Liver (tissue), 9 donors: ENCODE measurements around the gene SPRR4. TPM values are rescaled to one million over a fixed set of nuclear protein-coding genes. Genes with fewer than 3 reads are reported as not detected.

ENCODE experiments used
- DNase-seq: peaks from one replicate; pipeline ENCODE4 v3.0.0-alpha.2; 2017; ENCODE audit warnings: low spot score
- H3K27ac ChIP-seq, 2 donors: one replicate each; pipeline ENCODE4 v1.7.0; 2013; ENCODE audit warnings: inconsistent platforms in 2 of 2, low read length in 2 of 2, control low read depth in 1 of 2, low read depth in 1 of 2, mild to moderate bottlenecking in 1 of 2
- H3K27me3 ChIP-seq, 4 donors: one replicate each; pipeline versions ENCODE4 v1.6.1 to v1.7.0; 2013; ENCODE audit warnings: low read length in 3 of 4, inconsistent platforms in 1 of 4, mild to moderate bottlenecking in 1 of 4, moderate library complexity in 1 of 4; ENCODE audit not compliant: control insufficient read depth in 4 of 4, insufficient read depth in 4 of 4
- H3K36me3 ChIP-seq, 4 donors: one replicate each; pipeline versions ENCODE4 v1.6.1 to v1.7.0; 2013; ENCODE audit warnings: low read length in 3 of 4, mild to moderate bottlenecking in 3 of 4, low read depth in 1 of 4, moderate library complexity in 1 of 4; ENCODE audit not compliant: control insufficient read depth in 4 of 4, insufficient read depth in 3 of 4
- H3K4me1 ChIP-seq, 4 donors: one replicate each; pipeline versions ENCODE4 v1.6.1 to v1.7.0; 2013; ENCODE audit warnings: low read length in 3 of 4, mild to moderate bottlenecking in 3 of 4, moderate library complexity in 1 of 4; ENCODE audit not compliant: control insufficient read depth in 4 of 4, insufficient read depth in 4 of 4
- H3K4me3 ChIP-seq, 3 donors: one replicate each; pipeline versions ENCODE4 v1.6.1 to v1.7.0; 2013; ENCODE audit warnings: low read length in 3 of 3, control low read depth in 1 of 3, low read depth in 1 of 3, mild to moderate bottlenecking in 1 of 3
- H3K9ac ChIP-seq, 2 donors: one replicate each; pipeline ENCODE4 v1.7.0; 2013; ENCODE audit warnings: low read length in 2 of 2, mild to moderate bottlenecking in 2 of 2, moderate library complexity in 2 of 2, control low read depth in 1 of 2, low read depth in 1 of 2
- H3K9me3 ChIP-seq, 4 donors: one replicate each; pipeline versions ENCODE4 v1.6.1 to v1.7.0; 2013; ENCODE audit warnings: low read length in 3 of 4; ENCODE audit not compliant: control insufficient read depth in 4 of 4
- EGR1 ChIP-seq, 2 donors: IDR thresholded peaks; 2 replicates each; pipeline ENCODE4 v1.6.1; 2016 to 2018; ENCODE audit warnings: antibody characterized with exemption in 2 of 2, low read depth in 2 of 2
- FOXA1 ChIP-seq: IDR thresholded peaks from 2 replicates; pipeline ENCODE4 v1.6.1; 2016; ENCODE audit warnings: antibody characterized with exemption
- FOXA2 ChIP-seq: IDR thresholded peaks from 2 replicates; pipeline ENCODE4 v1.6.1; 2016; ENCODE audit warnings: antibody characterized with exemption
- GABPA ChIP-seq, 2 donors: IDR thresholded peaks in 1 of 2; conservative IDR thresholded peaks in 1 of 2; 2 replicates each; pipeline ENCODE4 v1.6.1; 2016; ENCODE audit warnings: antibody characterized with exemption in 2 of 2, mild to moderate bottlenecking in 1 of 2, moderate library complexity in 1 of 2
- HNF4A ChIP-seq, 2 donors: conservative IDR thresholded peaks; 2 replicates each; pipeline ENCODE4 v1.6.1; 2016; ENCODE audit warnings: antibody characterized with exemption in 2 of 2, mild to moderate bottlenecking in 2 of 2
- HNF4G ChIP-seq: IDR thresholded peaks from 2 replicates; pipeline ENCODE4 v1.6.1; 2016; ENCODE audit warnings: antibody characterized with exemption
- JUND ChIP-seq, 2 donors: IDR thresholded peaks; 2 replicates each; pipeline ENCODE4 v1.6.1; 2016; ENCODE audit warnings: antibody characterized with exemption in 2 of 2
- MAX ChIP-seq: IDR thresholded peaks from 2 replicates; pipeline ENCODE4 v1.6.1; 2016; ENCODE audit warnings: antibody characterized with exemption
- NR2F2 ChIP-seq: IDR thresholded peaks from 2 replicates; pipeline ENCODE4 v1.6.1; 2016; ENCODE audit warnings: antibody characterized with exemption
- RAD21 ChIP-seq, 2 donors: IDR thresholded peaks; 2 replicates each; pipeline ENCODE4 v1.6.1; 2016; ENCODE audit warnings: antibody characterized with exemption in 2 of 2, mild to moderate bottlenecking in 2 of 2
- RXRA ChIP-seq, 2 donors: IDR thresholded peaks; 2 replicates each; pipeline ENCODE4 v1.6.1; 2017 to 2018; ENCODE audit warnings: antibody characterized with exemption in 2 of 2, mild to moderate bottlenecking in 1 of 2
- SP1 ChIP-seq: IDR thresholded peaks from 2 replicates; pipeline ENCODE4 v1.6.1; 2018; ENCODE audit warnings: antibody characterized with exemption, mild to moderate bottlenecking
- TAF1 ChIP-seq: conservative IDR thresholded peaks from 2 replicates; pipeline ENCODE4 v1.6.1; 2016; ENCODE audit warnings: antibody characterized with exemption, mild to moderate bottlenecking
- YY1 ChIP-seq: IDR thresholded peaks from 2 replicates; pipeline ENCODE4 v1.6.1; 2016; ENCODE audit warnings: antibody characterized with exemption, mild to moderate bottlenecking
- ZBTB33 ChIP-seq: IDR thresholded peaks from 2 replicates; pipeline ENCODE4 v1.6.1; 2016; ENCODE audit warnings: antibody characterized with exemption
- WGBS: extraction: QIAGEN DNeasy Blood & Tissue Kit; methylation state at CpG from one replicate; pipeline ENCODE4 v1.1.7; 2013; 5-methylcytosine and 5-hydroxymethylcytosine counted together
- polyA plus RNA-seq, 2 donors: library from polyadenylated mRNA; stranded (reverse) in 1 of 2; unstranded in 1 of 2; fragments of 200-250 nt in 1 of 2; fragments of >200 nt in 1 of 2; fragmentation: Nextera tagmentation in 1 of 2; extraction: Ambion mirVana in 1 of 2; gene quantifications; one replicate each; pipeline versions ENCODE4 v1.2.1 to v1.2.3, GENCODE V29; 2013 to 2015
- total RNA-seq, 2 donors: library from RNA; depleted of rRNA; stranded (reverse); fragments of >200 nt; gene quantifications; one replicate each; pipeline ENCODE4 v1.2.3, GENCODE V29; 2014
- TF ChIP-seq, protein P1 (sequence below): IDR thresholded peaks from 2 replicates; pipeline ENCODE4 v1.6.1; 2016; ENCODE audit warnings: antibody characterized with exemption
- TF ChIP-seq, protein P2 (sequence below): IDR thresholded peaks from 2 replicates; pipeline ENCODE4 v1.6.1; 2016; ENCODE audit warnings: antibody characterized with exemption, mild to moderate bottlenecking
- TF ChIP-seq, protein P3 (sequence below): fragments of 150-350 bp; IDR thresholded peaks from 2 replicates; pipeline ENCODE4 v1.5.1; 2017; ENCODE audit warnings: improper control_type of control experiment, low read depth, low read length; ENCODE audit not compliant: missing input control
- donor health status: healthy.
- donor health status: healthy.
- donor health status: healthy.
- donor health status: healthy.
- donor health status: healthy.

SPRR4 gene
- total and polyA plus RNA-seq, 4 donors: not detected

- no peaks in the 10 kb centered on the region for H3K4me1 ChIP-seq
- no peak overlapping the region for H3K4me3 ChIP-seq
- H3K9me3 ChIP-seq: no peaks in the 10 kb centered on the region
- H3K9ac ChIP-seq: no peak overlapping the region
- H3K36me3 ChIP-seq: no peaks in the 10 kb centered on the region
- no peak for DNase-seq
- TF ChIP-seq HNF4A (conservative IDR thresholded peaks at IDR 0.05) (no peak), FOXA1 (no peak), JUND (IDR thresholded peaks at IDR 0.05) (no peak), YY1 (no peak), FOXA2 (no peak), NR2F2 (no peak)
- 54% methylated on average over 7 of the region's 7 CpGs for WGBS
- no peak overlapping the region for H3K27ac ChIP-seq
- H3K27me3 ChIP-seq: no peaks in the 10 kb centered on the region
Observed at GRCh38 chr1:152997901-152998300, 27.5 kb downstream of the SPRR4 start.

DNA sequence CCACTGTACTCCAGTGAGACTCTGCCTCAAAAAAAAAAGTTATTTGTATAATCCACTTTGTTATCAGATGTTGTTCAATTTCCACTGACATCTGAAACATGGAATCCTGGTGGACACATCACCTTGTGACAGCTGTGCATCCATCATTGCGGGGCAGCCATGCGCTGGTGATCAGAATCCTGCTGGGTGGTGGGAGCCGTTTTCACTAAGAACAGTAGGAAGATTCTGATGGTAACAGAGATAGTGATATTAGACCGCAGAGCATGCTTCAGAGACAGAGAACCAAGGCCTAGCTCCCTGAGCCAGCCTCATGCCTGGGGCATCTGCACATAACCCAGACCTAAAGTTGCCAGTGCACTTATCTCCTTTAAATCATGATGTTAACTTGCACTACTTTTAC, 28.0 kb downstream of the SPRR4 start:
- no peak overlapping the region for H3K4me3 ChIP-seq
- no peaks in the 10 kb centered on the region for H3K27me3 ChIP-seq
- WGBS: 87% methylated on average over 4 of the region's 4 CpGs
- DNase-seq: no peak
- no peak overlapping the region for H3K27ac ChIP-seq
- H3K36me3 ChIP-seq: no peaks in the 10 kb centered on the region
- H3K4me1 ChIP-seq: no peaks in the 10 kb centered on the region
- TF ChIP-seq FOXA1: no peak
- TF ChIP-seq YY1: no peak
- TF ChIP-seq GABPA (IDR thresholded peaks at IDR 0.05 in 1 of 2, conservative IDR thresholded peaks at IDR 0.05 in 1 of 2): no peak
- no peak for TF ChIP-seq TAF1
- no peak for TF ChIP-seq FOXA2
- TF ChIP-seq, protein P1, sequence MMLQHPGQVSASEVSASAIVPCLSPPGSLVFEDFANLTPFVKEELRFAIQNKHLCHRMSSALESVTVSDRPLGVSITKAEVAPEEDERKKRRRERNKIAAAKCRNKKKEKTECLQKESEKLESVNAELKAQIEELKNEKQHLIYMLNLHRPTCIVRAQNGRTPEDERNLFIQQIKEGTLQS: no peak
- TF ChIP-seq RXRA (IDR thresholded peaks at IDR 0.05): no peak
- no peak for TF ChIP-seq RAD21 (IDR thresholded peaks at IDR 0.05)
- TF ChIP-seq, protein P2, sequence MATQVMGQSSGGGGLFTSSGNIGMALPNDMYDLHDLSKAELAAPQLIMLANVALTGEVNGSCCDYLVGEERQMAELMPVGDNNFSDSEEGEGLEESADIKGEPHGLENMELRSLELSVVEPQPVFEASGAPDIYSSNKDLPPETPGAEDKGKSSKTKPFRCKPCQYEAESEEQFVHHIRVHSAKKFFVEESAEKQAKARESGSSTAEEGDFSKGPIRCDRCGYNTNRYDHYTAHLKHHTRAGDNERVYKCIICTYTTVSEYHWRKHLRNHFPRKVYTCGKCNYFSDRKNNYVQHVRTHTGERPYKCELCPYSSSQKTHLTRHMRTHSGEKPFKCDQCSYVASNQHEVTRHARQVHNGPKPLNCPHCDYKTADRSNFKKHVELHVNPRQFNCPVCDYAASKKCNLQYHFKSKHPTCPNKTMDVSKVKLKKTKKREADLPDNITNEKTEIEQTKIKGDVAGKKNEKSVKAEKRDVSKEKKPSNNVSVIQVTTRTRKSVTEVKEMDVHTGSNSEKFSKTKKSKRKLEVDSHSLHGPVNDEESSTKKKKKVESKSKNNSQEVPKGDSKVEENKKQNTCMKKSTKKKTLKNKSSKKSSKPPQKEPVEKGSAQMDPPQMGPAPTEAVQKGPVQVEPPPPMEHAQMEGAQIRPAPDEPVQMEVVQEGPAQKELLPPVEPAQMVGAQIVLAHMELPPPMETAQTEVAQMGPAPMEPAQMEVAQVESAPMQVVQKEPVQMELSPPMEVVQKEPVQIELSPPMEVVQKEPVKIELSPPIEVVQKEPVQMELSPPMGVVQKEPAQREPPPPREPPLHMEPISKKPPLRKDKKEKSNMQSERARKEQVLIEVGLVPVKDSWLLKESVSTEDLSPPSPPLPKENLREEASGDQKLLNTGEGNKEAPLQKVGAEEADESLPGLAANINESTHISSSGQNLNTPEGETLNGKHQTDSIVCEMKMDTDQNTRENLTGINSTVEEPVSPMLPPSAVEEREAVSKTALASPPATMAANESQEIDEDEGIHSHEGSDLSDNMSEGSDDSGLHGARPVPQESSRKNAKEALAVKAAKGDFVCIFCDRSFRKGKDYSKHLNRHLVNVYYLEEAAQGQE: no peak
- no peak for TF ChIP-seq HNF4A (conservative IDR thresholded peaks at IDR 0.05)
- no peak for TF ChIP-seq ZBTB33
- TF ChIP-seq HNF4G: no peak
- TF ChIP-seq NR2F2: no peak
- TF ChIP-seq SP1: no peak
- TF ChIP-seq MAX: no peak
- no peak for TF ChIP-seq EGR1 (IDR thresholded peaks at IDR 0.05; ENCODE audit: low read depth in 2 of 2)
- TF ChIP-seq, protein P3, sequence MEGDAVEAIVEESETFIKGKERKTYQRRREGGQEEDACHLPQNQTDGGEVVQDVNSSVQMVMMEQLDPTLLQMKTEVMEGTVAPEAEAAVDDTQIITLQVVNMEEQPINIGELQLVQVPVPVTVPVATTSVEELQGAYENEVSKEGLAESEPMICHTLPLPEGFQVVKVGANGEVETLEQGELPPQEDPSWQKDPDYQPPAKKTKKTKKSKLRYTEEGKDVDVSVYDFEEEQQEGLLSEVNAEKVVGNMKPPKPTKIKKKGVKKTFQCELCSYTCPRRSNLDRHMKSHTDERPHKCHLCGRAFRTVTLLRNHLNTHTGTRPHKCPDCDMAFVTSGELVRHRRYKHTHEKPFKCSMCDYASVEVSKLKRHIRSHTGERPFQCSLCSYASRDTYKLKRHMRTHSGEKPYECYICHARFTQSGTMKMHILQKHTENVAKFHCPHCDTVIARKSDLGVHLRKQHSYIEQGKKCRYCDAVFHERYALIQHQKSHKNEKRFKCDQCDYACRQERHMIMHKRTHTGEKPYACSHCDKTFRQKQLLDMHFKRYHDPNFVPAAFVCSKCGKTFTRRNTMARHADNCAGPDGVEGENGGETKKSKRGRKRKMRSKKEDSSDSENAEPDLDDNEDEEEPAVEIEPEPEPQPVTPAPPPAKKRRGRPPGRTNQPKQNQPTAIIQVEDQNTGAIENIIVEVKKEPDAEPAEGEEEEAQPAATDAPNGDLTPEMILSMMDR: no peak
- TF ChIP-seq JUND (IDR thresholded peaks at IDR 0.05): no peak
- no peaks in the 10 kb centered on the region for H3K9me3 ChIP-seq
- H3K9ac ChIP-seq: no peak overlapping the region
